SK-N-SH treated with all-trans-retinoic acid at 6 μM for 48 hours (cell line): ENCODE results near the gene ZNF672.

Experiments used
- BACH2 ChIP-seq: fragments of 250-450 bp; sonication (Bioruptor Pico); IDR thresholded peaks from 2 replicates; pipeline ENCODE4 v1.9.0; 2021; ENCODE audit warnings: mild to moderate bottlenecking, borderline replicate concordance
- ISL1 ChIP-seq: fragments of 250-450 bp; sonication (Bioruptor Pico); IDR thresholded peaks from 2 replicates; pipeline ENCODE4 v2.1.2; 2022; ENCODE audit warnings: mild to moderate bottlenecking, moderate library complexity
- OSR1 ChIP-seq: fragments of 250-450 bp; sonication (Bioruptor Pico); IDR thresholded peaks from 2 replicates; pipeline ENCODE4 v1.8.0; 2022; ENCODE audit warnings: moderate library complexity, mild to moderate bottlenecking, inconsistent platforms
- PATZ1 ChIP-seq: fragments of 250-450 bp; sonication (Bioruptor Pico); IDR thresholded peaks from 2 replicates; pipeline ENCODE4 v1.8.0; 2020; ENCODE audit warnings: mild to moderate bottlenecking, moderate library complexity, borderline replicate concordance
- POU6F1 ChIP-seq: fragments of 250-450 bp; sonication (Bioruptor Pico); IDR thresholded peaks from 2 replicates; pipeline ENCODE4 v1.8.0; 2021; ENCODE audit warnings: low read depth, mild to moderate bottlenecking, moderate library complexity, borderline replicate concordance
- SNAI2 ChIP-seq: fragments of 250-450 bp; sonication (Bioruptor Pico); IDR thresholded peaks from 2 replicates; pipeline ENCODE4 v1.5.0; 2020; ENCODE audit warnings: mild to moderate bottlenecking, moderate library complexity
- TOX ChIP-seq: fragments of 250-450 bp; sonication (Bioruptor Pico); IDR thresholded peaks from 2 replicates; pipeline ENCODE4 v1.8.0; 2021; ENCODE audit warnings: mild to moderate bottlenecking, moderate library complexity, borderline replicate concordance
- ZC3H10 ChIP-seq: fragments of 250-450 bp; sonication (Bioruptor Pico); IDR thresholded peaks from 2 replicates; pipeline ENCODE4 v1.5.1; 2021; ENCODE audit warnings: mild to moderate bottlenecking, moderate library complexity
- ZFP3 ChIP-seq: fragments of 250-450 bp; sonication (Bioruptor Pico); IDR thresholded peaks from 2 replicates; pipeline ENCODE4 v1.5.0; 2020; ENCODE audit warnings: mild to moderate bottlenecking, moderate library complexity
- ZFP30 ChIP-seq: fragments of 450-650 bp; formaldehyde crosslinking; IDR thresholded peaks from 2 replicates; pipeline ENCODE4 v1.5.0; 2022; ENCODE audit warnings: mild to moderate bottlenecking, moderate library complexity
- ZNF70 ChIP-seq: fragments of 450-650 bp; formaldehyde crosslinking; IDR thresholded peaks from 2 replicates; pipeline ENCODE4 v1.5.0; 2020; ENCODE audit warnings: mild to moderate bottlenecking, moderate library complexity
- ZNF8 ChIP-seq: fragments of 450-650 bp; formaldehyde crosslinking; IDR thresholded peaks from 2 replicates; pipeline ENCODE4 v1.5.0; 2020; ENCODE audit warnings: mild to moderate bottlenecking, moderate library complexity
- TF ChIP-seq, protein P1 (sequence below): fragments of 250-450 bp; sonication (Bioruptor Pico); IDR thresholded peaks from 2 replicates; pipeline ENCODE4 v1.5.1; 2020; ENCODE audit warnings: low read depth, mild to moderate bottlenecking, moderate library complexity

DNA sequence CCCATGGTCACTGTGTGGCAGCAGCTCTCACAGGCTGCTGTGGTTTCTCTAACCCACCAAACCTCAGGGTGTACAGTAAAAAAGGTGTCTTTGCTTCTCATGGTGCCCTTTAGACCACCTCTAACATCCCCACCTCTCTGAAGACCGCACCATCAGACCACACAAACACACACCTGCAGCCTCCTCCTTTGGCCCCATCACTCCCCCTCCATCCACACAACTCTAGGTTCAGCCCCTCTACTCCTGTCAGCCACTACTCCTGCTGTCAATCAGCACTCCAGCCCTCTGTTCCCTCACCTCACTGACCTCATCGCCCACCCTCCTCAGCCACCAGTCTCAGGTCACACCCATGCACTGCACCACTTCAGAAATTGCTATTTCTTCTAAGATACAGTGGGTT lies 13.4 kb downstream of the ZNF672 start:
- no peak for TF ChIP-seq ZFP30 (CRISPR knock-in tag)
- TF ChIP-seq PATZ1 (CRISPR knock-in tag) = no peak
- no peak for TF ChIP-seq ZFP3 (CRISPR knock-in tag)
- no peak for TF ChIP-seq OSR1 (CRISPR knock-in tag)
- TF ChIP-seq ZC3H10 (CRISPR knock-in tag) = no peak
- TF ChIP-seq ZNF70 (CRISPR knock-in tag) = no peak
- TF ChIP-seq BACH2 (CRISPR knock-in tag) = no peak
- no peak for TF ChIP-seq TOX
- no peak for TF ChIP-seq SNAI2 (CRISPR knock-in tag)
- no peak for TF ChIP-seq ISL1 (CRISPR knock-in tag)
- TF ChIP-seq ZNF8 (CRISPR knock-in tag) = no peak
- no peak for TF ChIP-seq POU6F1
- TF ChIP-seq, protein P1, sequence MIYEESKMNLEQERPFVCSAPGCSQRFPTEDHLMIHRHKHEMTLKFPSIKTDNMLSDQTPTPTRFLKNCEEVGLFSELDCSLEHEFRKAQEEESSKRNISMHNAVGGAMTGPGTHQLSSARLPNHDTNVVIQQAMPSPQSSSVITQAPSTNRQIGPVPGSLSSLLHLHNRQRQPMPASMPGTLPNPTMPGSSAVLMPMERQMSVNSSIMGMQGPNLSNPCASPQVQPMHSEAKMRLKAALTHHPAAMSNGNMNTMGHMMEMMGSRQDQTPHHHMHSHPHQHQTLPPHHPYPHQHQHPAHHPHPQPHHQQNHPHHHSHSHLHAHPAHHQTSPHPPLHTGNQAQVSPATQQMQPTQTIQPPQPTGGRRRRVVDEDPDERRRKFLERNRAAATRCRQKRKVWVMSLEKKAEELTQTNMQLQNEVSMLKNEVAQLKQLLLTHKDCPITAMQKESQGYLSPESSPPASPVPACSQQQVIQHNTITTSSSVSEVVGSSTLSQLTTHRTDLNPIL (CRISPR knock-in tag) = no peak
